ENCODE results near the gene MRPL54.

MRPL54 gene

GRCh38 chr19:3793799-3794198 is 31.3 kb downstream of the MRPL54 start:
- no peak for TF ChIP-seq CTCF (IDR thresholded peaks at IDR 0.05; ENCODE audit: low read depth, low read length, missing control alignments)
- DNase-seq (ENCODE audit: low read depth) = no peak
- no peak overlapping the region for H3K4me3 ChIP-seq (ENCODE audit: low read depth, low read length)

DNA sequence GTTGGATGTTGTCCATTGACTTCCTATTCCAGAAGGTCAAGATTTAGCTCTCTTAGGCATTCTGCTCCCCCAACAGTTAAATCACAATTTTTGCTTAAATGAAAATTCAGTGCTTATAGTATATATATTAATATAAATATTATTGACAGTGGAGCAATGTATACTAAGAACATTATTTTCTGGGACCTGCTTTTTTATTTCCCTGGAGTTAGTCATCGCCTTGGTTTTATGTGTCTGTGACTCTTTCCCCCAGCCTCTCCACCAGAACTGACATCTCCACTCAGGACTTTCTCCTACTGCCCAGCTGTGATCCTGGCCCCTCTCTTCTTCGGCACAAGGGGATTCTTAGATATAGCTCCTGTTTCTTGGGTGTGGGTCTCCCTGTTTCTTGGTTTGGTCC is 33.9 kb downstream of the MRPL54 start:
- TF ChIP-seq CTCF (IDR thresholded peaks at IDR 0.05; ENCODE audit: low read depth, low read length, missing control alignments) = no peak
- H3K4me3 ChIP-seq (ENCODE audit: low read depth, low read length) = no peak overlapping the region
- DNase-seq (ENCODE audit: low read depth) = no peak

- H3K4me3 ChIP-seq (ENCODE audit: low read depth, low read length) = no peak overlapping the region
- TF ChIP-seq CTCF (IDR thresholded peaks at IDR 0.05; ENCODE audit: low read depth, low read length, missing control alignments) = no peak
- no peak for DNase-seq (ENCODE audit: low read depth)
Measured at GRCh38 chr19:3798137-3798536, 35.7 kb downstream of the MRPL54 start.

GRCh38 chr19:3800996-3801395 is 38.5 kb downstream of the MRPL54 start:
- DNase-seq (ENCODE audit: low read depth) = no peak
- TF ChIP-seq CTCF (IDR thresholded peaks at IDR 0.05; ENCODE audit: low read depth, low read length, missing control alignments) = no peak
- H3K4me3 ChIP-seq (ENCODE audit: low read depth, low read length) = no peak overlapping the region

DNA sequence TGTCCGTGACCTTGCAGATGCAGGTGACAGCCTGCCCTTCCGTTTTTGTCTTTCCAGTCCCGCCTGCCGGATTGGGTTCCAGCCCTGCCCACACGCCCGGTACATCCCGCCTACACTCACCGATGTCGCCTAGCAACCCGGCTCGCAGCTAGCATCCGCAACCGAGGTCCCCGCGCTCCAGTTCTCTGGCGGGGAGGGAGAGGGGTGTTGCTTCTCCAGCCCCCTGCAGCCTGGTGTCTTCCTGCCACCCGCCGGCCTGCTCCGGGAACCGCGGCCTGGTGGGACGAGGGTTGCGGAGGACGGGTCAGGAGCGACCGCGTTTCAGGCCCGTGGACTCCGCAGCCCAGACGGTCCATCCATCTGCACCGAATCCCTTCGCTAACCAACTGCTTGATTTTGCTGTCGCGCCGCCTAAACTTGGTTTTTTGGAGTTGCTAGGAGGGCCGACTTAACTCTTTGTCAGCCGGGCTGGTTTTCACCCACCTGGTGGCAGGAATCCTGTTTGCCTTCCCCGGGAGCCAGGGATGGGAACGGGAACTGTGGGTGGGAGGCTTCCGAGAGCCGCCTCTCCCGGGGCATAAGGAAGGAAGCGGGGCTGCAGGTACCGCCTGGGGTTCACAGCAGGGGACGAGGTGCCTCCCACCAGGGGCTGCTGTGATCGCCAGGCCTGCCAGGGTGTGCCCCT is 39.1 kb downstream of the MRPL54 start:
- H3K4me3 ChIP-seq (ENCODE audit: low read depth, low read length) = no peak overlapping the region
- no peak for TF ChIP-seq CTCF (IDR thresholded peaks at IDR 0.05; ENCODE audit: low read depth, low read length, missing control alignments)
- no peak for DNase-seq (ENCODE audit: low read depth)

GRCh38 chr19:3803114-3803888 is 40.8 kb downstream of the MRPL54 start:
- H3K4me3 ChIP-seq (ENCODE audit: low read depth, low read length) = no peak overlapping the region
- no peak for DNase-seq (ENCODE audit: low read depth)
- no peak for TF ChIP-seq CTCF (IDR thresholded peaks at IDR 0.05; ENCODE audit: low read depth, low read length, missing control alignments)
